Activated CD4-positive, alpha-beta T cell treated with anti-CD3 and anti-CD28 coated beads, Interleukin-2, amount 50 U/mL, for 24 hours (primary cell): ENCODE results near the gene SLC17A9.
A peak's percentile ranks its signal among the peaks of the same experiment; 100 is the strongest.

Experiments used
- DNase-seq, 2 donors: peaks; one replicate each; pipeline ENCODE4 v3.0.0-alpha.2; 2020; ENCODE audit warnings: low read depth in 1 of 2, low spot score in 1 of 2

Gene SLC17A9

DNA sequence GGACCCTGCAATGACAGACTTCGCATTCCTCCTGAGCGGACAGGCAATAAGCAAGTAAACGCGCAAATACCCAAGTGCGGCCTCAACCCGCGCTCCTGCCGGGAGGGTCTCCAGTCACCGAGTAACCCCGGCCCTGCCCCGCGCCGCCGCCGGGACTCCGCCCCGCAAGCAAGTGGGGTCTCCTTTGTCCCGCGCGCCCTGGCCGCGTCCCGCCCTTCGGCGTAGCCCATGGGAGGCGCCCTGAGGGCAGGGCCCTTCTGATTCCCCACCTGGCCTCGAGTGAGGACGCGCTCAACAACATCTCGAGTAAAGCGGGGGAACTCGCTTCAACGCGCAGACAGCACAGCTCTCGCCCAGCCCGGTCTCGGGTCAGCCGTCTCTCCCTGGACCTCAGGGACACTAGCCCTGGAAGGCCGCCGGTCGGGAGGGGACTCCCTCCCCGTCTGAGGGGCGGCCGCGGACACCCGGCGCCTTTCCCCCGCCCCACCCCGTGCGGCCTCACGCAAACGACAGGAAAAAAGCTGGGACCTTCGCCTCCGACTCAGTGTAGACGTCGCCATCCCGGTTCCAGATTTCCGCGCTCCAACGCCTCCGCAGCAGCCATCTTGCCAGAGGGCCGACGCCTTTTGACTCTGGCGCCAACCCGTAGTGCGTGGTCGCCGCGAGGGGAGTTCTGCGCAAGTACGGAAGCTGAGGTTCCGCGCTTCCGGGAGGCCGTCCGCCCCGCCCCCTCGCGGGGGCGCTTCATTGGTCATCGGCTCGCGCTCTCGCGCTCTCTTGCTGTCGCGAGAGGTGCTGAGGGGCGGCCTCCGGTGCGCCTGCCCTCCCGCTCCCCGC lies 15.0 kb upstream of the SLC17A9 start:
- DNase-seq: peak; percentile 92 to 96

DNA sequence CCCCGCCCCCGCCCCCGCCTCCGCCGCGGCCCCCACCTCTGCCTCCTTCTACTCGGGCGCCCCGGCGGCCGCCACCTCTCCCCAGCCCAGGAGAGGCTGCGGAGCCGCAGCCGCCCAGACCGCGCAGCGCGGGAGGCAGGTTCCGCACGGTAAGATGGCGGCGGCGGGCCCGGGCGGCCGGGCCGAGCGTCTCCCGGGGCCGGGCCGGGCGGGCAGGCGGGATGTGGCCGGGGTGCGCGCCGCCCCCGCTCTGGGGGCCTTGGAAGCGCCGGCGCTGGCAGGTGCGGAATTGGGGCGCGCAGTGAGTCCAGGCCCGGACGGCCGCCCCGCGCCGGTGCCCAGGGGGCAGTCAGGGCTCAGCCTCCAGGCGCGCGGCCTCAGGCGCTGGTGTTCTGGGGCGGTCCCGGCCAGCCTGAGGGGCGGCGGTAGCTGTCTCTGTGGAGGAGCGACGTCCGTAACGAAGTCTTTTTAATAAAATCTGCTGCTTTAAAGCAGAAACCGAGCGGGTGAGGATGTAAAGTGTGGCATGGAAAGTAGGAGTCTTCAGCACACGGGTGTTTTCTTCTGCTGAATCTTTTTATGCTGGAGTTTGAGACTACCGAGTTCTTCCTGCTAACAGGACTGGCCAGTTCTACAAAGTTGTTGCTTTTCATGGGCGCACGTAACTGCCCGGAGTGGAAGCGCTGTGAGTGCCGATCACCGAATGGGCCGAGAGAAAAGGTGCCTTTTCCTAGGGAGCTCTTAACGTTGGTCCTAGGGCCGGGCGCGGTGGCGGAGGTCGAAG lies 14.2 kb upstream of the SLC17A9 start, which contains the start of gene GID8:
TSS of gene GID8 (plus strand) at position 43 of the 784 bp plus-strand sequence. CDS start 3,356 bp downstream, outside the sequence.
- DNase-seq: no peak

DNA sequence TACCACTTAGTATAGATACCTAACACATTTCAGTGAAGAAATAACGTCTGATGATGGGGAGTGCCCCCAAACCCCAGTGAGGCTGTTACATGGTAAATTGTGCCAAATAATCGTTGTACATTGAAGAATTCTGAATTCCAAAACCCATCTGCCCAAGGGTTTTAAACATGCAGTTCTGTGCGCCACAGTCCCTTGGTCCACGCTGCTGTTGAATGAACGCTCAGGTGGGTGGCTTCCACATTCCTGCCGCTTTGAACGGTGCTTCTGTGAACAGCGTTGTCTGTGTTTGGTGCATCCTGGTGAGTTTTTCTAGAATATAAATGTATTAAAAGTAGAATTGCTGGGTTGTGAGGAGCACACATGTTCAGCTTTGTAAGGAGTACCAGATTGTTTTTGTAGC lies 11.6 kb upstream of the SLC17A9 start:
- DNase-seq: no peak

DNA sequence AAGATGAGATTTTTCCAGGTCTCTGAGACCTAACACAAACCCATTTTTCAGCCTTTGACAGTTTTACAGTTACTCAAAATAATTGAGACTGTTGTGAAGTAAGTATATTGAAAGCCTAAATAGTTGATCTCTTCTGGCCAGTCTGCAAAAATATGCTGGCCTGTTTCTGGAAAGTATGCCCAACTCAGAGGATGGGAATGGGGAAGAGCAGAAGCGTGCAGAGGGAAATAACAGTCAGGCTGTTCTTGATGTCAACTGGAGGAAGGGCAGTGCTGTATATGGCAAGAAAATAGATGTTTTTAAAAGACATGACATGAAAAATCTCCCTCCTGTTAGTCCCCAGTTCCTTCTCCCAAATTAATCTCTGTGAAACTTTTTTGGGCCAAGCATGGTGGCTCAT lies 10.7 kb upstream of the SLC17A9 start:
- DNase-seq: no peak

DNA sequence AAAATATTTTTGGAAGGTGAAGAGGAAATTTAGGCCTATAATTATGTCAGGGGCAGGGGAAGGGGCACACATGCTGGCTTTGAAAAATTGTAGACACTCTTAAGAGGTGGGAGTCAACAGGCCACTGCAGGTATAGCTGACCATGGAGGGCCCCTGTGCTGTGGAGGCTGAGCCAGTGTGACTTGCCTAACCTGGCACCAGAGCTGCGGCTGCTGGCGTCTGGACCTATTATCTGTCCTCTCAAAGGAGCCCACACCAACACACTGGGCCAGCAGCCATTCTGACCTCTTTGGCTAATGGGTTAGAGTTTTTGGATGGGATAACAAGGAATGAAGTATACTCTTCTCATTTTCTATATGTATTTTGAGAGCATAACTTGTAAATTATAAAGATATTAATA lies 10.1 kb upstream of the SLC17A9 start:
- no peak for DNase-seq

DNA sequence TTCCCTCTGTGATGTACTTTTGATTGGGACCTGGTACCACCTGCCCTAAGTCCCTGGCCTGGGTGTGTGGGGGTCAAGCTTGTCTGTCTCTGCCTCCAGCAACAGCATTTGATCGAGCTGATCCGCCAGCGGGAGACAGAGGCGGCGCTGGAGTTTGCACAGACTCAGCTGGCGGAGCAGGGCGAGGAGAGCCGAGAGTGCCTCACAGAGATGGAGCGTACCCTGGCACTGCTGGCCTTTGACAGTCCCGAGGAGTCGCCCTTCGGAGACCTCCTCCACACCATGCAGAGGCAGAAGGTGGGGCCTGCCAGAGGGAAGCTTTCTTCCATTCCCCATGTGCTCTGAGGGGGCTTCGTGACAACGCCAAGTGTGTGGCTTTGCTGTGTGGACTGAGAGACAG lies 9.1 kb upstream of the SLC17A9 start:
- DNase-seq: no peak

DNA sequence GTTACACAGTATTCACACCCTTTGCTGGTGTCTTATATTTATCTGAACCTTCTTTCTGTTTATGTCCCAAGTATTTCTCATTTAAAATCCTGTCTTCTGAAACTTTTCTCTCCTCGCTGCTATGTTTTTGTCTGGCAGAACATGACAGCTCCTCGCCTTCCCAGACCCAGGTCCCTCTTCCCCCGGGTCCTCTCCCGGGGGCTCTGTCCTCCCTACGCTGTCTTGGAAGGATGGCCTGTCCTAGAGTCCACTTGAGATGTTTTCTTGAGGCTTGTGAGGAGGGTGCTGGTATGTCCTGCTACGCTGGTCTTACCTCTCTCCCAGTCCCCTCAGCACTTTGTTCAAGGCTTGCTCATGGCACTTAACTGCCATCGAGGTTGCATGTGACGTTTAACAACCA lies 8.3 kb upstream of the SLC17A9 start:
- no peak for DNase-seq

DNA sequence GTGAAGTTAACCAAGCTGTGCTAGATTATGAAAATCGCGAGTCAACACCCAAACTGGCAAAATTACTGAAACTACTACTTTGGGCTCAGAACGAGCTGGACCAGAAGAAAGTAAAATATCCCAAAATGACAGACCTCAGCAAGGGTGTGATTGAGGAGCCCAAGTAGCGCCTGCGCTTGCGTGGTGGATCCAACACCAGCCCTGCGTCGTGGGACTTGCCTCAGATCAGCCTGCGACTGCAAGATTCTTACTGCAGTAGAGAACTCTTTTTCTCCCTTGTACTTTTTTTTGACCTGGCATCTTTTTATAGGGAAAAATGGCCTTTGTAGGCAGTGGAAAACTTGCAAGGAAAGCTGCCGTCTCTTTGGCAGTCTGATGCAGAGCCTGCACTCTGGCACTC lies 7.8 kb upstream of the SLC17A9 start:
- DNase-seq: no peak

DNA sequence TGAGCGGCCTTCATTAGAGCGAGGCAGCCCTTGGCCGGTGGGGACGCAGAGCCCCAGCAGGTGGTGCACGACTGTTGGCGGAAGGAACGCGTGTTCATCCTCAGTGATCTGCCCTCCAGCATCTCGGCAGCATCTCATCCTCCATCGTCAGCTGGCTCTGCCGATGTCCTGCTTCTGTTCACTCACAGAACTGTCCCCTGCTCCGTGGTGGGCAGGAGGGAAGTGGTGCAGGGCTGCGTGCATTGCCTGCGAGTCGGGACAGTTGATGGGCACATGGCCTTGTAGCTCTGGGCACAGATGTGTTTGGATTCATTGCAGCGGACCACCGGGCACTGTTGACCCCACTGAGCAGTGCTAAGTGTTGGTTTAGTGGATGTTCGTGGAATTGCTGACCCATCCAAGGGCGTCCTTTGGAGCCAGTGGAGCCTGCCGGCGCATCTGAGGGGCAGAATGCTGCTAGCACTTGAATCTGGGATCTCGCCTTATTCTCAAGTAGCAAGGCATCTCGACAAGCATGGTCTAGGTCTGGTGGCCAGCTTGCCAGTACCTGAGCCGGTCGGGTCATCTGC lies 6.7 kb upstream of the SLC17A9 start:
- no peak for DNase-seq

DNA sequence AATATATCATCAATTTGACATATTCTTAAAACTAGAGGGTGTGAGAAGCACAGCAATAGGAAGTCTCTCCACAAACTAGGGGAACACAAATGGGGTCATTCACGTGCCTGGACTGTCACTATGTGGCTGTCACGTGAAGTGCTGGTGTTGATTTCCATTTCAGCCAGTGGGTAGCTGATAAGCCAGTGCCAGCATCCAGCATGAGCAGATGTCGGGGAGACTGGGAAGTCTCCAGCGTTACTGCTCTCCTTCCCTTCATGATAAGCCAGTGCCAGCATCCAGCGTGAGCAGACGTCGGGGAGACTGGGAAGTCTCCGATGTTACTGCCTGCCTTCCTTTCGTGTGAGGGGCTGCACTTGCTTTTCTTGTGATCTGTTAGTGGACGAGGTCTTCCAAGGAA lies 5.6 kb upstream of the SLC17A9 start:
- no peak for DNase-seq

DNA sequence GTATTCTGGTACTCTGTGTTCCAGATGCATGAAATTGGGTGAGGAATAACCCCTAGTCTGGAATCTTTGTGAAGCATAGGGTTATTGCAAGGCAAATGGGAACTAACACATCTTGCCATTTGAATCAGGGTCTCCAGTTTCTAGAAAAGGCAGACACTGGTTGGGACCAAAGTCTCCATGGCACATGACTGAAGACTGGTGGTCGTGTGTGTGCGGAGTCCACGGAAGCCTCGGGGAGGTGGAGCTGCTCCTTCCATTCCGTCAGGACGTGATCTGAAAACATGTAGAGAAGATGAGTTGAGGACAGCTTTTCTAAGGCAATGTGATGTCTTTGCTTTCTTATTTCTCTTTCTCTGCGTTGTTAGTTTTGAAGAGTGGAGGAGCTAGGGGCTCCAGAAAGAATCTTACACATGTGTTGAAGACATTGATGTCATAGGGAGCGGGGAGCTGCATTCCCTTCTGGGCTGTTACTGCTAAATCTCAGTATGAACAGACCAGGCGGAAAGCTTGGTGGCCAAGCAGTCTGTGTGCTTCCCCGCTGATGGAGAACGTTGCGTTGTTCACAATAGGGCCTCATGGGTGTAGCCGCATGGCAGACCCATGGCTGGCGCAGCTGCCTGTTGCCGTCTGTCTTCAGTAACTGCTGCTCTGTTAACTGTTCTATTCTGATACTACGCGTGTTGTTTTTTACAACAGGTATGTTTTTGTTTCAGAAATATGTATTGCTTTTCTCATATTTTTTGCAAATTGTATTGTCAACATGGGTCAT lies 4.8 kb upstream of the SLC17A9 start:
- no peak for DNase-seq

DNA sequence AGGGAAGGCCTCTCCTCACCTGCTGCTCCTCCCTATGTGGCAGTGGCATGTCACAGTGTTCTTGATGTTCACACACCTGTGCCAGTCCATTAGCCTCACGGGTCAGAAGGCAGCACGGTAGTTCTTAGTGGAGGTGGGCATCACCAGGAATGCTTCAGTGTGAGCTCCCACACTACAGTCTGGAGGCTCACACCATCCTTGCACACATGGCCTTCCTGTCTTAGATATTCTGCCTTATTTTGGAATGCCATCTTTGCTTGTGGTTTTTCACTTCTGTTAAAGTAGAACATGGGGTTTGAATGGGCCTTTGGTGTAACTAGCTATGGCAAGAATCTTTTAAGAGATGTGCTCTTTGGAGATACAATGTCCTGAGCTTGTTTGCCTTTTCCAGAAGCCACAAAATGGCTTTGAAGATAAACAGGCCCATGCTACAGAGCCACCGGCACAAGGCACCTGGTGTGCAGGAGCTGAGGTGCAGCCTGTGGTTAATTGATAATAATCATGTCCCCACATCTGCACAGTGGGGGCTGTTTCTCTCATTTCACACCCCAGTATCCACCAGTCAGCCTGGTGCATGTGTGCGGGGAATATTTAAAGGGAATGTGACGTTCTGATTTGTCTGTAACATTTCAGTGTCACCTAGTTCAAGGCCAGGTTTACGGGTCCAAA lies 3.2 kb upstream of the SLC17A9 start:
- DNase-seq: no peak

DNA sequence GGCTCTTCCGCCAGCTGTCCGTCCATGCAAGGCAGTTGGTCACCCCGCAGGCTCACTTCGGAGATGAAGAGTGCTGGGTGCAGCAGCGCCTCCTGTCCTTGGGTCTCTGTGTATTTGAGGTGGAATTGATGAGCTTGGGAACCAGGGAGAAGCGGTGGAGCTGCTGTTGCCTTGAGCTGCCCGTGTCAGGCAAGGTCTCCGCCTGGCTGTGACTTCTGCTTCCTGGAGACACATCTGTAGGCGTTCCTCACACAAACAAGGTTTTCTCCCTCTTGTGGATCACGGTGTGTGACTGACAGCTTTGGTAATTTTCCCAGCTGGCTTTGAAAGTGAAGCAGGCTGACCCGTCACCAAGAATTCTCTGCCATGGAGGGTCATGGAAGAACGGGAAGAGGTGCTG lies 2.5 kb upstream of the SLC17A9 start:
- DNase-seq: no peak

DNA sequence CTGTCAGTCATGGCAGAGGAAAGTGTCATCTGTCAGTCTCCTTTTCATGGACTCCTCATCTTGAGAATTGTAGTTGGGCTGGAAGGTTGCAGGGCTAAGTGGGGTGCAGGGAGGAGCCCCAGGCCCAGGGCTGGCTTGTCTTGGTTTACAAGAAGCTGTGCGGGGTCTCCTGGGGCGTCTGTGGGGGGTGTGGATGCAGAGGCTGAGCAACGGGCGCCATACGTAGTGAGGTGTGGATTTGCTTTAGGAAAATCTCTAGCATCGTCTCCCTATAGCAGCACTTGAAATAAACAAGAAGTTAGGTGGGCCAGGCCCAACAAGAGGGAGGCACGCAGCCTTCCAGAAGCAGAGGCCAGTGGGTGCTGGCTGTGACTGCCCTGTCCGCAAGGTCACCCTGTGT lies 1.8 kb upstream of the SLC17A9 start:
- DNase-seq: no peak

DNA sequence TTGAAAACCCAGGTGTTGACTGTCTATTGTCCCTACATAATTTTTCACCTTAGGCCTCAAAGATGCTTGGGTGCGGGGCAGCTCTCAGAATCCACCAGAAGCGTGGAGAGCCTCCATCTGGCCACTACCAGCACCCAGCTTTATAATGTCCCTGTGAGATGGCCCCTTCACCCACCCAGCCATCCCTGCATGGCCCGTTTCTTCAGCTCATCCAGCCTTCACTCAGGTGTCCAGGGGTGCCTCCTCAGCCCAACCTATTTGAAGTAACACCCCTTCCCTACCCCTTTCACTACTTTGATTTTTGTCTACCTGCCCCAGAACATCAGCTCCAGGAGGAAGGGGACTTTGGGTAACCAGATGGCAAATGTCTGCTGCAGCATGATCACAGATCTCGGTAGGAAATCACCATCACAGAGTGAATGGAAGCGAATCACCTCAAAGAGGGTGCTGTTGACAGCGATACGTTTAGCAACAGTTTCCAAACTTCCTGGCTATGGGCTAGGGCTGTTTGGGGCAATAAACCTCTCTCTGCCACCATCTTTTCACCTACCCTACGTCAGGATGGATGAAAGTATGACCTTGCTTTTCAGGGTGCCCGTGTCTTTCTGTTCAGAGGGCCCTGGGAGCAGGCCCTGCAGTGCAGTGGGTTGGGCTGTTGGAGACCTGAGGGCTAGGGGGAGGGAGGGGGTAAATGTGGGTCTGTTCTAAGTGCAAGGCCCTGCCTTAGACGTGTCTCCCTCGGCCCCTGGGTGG lies 1.2 kb upstream of the SLC17A9 start:
- DNase-seq: no peak

DNA sequence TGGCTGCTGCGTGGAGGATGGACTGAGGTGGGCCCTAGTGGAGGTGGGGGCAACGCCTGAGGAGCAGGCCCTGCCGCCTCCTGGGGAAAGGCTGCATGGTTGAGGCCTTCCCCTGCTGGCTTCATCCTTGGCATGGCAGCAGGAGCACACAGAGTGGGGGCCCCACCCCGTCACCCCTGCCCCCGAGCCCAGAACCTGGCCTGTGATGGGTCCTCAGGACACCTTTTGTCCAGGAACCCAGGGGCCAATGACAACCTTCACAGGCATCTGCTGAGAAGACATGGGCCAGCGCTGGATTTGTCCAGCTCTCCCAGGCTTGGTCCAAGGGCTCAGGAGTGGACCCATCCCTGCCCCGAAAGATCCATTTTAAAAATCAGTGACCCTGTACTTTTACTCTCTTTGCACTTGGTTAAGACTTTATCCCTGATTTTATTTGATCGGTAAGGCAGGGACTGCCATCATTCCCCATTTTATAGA lies 575 bp upstream of the SLC17A9 start:
- no peak for DNase-seq

DNA sequence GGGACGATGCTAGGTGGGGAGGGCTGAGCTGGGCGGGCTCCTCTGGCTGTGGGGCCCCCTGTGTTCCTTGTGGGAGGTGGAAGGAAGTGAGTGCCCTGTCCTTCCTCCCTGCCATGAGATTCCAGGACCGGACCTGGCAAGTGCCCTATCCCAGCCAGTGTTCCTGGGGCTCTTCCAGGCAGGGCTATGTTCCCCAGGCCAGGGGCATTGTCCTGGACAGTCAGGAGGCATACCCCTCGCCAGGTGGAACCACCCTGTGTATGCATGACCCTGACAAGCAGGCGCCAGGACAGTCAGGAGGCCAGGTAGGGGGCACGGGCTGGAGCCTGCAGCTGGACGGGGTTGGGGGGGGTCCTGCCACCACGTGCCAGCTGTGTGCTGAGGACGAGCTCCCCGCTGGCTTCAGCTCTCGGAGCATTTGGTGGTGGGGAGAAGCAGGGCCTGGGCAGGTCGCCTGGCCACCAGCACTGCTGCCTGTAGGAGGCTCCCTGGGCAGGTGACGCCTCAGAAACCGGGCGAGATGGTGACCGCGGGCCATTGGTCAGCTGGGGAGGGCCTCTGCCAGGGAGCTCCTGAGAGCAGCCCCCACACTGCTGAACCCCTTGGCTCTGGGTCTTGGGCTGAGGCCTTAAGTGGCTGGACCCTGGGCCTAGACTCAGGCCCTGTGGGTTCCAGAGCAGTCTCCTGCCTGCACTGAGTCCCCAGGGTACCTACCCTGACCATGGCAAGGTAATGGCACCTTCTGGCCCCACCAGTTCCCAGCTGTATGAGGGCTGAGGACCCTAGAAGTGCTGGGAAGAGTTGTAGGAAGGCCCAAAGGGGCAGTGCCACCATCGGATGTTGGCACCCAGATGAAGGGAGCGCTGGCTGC lies 694 bp downstream of the SLC17A9 start:
- no peak for DNase-seq

DNA sequence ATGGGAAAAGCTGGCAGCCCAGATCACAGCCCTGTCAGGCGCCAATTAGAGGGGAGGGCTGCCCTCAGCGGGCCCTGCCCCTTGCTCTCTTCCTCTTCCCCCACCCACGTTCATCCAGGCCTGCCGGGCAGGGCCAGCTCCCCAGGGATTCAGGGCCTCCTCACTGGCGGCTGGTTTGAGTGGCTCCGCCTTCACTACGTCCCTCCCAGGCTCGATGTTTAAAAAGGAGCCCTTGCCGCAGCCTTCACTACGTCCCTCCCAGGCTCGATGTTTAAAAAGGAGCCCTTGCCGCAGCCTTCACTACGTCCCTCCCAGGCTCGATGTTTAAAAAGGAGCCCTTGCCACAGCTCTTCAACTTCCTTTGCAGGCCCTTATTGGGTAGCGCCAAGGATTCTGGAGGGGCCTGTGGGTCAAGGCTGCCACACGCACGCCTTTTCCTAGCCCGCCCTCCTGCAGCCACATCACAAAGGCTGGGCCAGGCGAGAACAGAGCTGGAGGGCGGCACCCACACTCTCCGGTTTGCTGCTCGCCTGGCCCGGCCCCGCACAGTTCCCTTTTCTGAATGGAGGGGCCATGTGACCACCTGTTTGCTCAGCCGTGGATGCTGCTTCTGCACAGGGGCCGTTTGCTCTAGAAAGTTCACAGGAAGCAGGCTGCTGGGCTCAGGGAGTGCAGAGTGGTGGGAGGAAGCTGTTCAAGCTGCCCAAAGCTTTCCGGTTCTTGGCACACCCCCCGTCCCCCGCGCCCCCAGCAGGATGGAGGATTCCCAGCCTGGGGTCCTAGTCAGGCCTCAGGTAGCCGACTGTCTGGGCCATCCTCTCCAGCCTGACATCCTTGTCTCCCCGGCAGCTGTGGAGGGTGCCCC lies 1.6 kb downstream of the SLC17A9 start:
- DNase-seq: peak in 1 of 2 donors; percentile 35
